GM18502 (cell line): ENCODE data around the gene CYP4F2.
"Not testable (repeated sequence)": the region's sequence is repeated elsewhere in the genome, so short reads cannot be mapped to it uniquely, and the experiment has no call there.

Experiments
- ATAC-seq: cut with Tn5 transposase; IDR thresholded peaks from one replicate; pipeline ENCODE4 v1.9.1; 2021; ENCODE audit warnings: mild to moderate bottlenecking; ENCODE audit not compliant: unreplicated experiment, poor library complexity

Gene CYP4F2

DNA sequence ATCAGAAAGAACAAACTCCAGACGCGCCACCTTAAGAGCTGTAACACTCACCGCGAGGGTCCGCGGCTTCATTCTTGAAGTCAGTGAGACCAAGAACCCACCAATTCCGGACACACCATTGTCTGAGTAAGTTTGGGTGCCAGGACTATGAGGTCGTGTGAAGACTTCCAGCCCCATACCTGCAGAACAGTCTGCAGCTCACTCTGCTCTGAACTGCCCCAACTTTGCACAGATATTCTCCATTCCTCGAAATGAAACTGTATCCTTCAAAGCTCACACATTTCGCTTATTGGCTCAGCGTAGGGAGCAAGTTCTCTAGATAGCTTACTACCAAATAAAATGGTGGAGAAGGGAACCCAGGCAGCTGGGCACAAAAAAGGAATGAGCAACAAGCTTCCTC, 2.6 kb upstream of the CYP4F2 start:
- no peak for ATAC-seq

DNA sequence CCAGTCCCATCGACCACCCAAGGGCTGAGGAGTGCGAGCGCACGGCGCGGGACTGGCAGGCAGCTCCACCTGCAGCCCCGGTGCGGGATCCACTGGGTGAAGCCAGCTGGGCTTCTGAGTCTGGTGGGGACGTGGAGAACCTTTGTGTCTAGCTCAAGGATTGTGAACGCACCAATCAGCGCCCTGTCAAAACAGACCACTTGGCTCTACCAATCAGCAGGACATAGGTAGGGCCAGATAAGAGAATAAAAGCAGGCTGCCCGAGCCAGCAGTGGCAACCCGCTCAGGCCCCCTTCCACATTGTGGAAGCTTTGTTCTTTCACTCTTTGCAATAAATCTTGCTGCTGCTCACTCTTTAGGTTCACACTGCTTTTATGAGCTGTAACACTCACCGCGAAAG, 2.2 kb upstream of the CYP4F2 start:
- ATAC-seq, result not testable (repeated sequence)

DNA sequence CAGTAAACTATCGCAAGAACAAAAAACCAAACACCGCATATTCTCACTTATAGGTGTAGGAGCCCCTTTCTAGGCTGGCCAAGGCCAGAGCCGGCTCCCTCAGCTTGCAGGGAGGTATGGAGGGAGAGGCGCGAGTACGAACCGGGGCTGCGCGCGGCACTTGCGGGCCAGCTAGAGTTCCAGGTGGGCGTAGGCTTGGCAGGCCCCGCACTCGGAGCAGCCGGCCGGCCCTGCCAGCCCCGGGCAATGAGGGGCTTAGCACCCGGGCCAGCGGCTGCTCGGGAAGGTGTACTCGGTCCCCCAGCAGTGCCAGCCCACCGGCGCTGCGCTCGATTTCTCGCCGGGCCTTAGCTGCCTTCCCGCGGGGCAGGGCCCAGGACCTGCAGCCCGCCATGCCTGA, 1.7 kb upstream of the CYP4F2 start:
- not testable (repeated sequence) for ATAC-seq

DNA sequence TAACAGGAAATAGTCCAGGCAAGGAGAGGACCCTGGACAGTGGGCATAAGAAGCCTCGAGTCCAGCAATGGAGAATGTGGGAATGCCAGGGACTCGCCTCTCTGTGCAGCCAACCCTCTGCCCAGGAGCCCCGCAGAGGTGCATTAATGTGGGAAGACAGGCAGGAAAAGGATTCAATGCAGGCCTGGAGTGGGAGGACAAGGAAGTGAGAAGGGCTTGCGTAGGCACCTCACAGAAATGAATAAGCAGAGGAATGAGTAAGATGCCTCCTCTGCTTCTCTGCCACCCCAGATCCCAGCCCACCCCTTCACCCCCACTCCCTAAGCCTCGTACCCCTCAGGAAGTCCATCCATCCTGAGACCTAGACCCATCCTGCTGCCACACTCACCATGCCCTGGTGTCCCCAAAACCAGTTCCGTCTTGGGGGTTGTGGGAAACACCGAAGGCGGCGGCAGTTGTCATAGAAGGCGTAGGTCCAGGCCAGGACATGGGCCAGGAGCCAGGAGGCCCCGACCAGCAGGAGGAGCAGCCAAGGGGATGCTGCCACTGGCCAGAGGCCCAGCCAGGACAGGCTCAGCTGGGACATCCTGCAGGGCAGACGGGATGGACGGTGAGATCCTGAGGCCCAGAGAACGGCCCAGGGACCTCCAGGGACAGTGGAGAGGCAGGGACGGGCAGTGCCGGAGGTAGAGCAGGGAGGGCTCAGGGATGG, 692 bp downstream of the CYP4F2 start:
- ATAC-seq, result no peak

DNA sequence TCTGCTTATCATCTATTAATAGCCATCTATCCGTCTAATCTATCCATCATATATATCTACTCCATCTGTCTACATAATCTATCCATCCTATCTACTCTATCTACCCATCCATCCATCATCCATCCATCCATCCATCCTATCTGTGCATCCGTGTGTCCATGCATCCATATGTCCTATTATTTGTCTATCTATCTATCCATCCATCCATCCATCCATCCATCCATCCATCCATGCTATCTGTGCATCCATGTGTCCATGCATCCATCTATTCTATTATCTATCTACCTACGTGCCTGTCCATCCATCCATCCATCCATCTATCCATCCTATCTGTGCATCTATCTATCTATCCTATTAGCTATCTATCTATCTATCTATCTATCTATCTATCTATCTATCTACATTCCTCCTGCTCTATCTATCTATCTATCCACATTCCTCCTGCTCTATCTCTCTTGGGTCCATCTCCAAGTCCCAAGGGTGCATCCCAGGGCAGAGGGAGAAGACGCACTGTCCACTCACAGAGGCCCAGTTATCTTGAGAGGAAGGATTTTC, 1.9 kb downstream of the CYP4F2 start:
- ATAC-seq, result no peak

DNA sequence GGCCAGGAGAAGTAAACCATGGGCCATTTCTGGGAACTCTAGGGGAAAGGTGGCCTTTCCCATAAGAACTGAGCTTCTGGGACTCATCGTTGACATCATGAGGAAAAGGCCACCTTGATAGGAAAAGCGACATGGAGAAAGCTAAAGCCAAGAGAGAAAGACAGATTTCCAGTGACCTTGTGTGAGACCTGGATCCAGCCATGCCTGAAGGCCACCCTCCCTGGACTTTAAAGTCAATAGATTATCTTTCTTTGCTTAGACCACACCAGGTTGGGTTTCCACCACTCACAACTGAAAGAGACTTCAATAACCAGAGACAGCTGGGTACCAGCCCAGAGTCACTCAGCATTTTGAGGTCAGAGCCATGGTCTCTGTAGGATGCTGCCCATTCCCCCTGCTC, 3.5 kb downstream of the CYP4F2 start:
- no peak for ATAC-seq

DNA sequence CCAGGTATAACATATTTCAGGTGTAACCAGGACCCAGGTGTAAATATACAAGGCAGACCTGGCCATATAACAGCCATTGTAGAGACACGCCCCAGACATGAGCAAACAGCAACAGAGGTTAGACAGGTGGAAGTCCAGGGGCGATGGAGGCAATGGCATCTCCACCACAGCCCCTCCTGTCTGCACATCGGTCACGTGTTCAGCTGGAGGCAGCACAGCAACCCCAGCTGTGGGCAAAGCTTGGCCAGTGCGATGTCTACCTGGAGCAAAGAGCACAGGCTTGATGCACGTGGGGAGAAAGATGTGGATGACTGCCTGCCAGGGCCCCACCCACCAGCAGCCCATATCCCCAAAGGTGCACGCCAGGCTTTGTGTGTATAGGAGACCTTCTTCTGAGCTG, 4.4 kb downstream of the CYP4F2 start:
- no peak for ATAC-seq

DNA sequence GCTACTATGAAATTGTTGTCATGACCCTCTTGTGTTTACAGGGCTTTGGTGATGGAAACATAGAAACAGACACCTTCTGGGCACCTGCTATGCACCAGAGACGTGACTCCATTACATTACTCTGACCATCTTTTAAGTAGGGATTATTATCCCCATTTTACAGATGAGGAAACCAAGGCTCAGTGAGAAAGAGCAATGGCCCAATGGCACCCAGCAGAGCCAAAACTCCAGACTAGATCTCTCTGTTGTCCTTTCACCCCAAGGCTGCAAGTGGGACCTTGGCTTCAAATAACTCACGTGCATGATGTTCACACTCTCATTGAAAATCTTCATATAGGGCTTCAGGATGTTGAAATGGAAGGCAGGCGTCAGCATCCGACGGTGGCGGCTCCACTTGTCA, 5.9 kb downstream of the CYP4F2 start:
- ATAC-seq, result no peak

DNA sequence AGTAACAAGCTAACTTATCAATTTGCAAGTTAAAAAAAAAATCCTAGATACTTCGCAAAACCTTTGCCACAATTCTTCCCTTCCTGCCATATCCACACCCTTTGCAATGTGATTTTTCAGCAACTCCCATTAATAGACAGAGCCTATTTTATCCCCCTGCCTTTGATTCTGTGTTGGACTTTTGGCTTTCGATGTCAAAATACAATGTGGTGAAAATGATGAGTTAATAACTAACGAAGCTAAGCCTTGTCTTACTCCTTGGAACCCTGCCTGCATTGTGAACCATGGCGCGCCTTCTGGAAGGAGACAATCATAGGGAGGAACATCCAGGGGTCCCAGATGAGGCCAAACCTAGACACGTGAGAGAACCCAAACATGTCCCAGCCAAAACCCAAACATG, 6.4 kb downstream of the CYP4F2 start:
- ATAC-seq, result no peak

DNA sequence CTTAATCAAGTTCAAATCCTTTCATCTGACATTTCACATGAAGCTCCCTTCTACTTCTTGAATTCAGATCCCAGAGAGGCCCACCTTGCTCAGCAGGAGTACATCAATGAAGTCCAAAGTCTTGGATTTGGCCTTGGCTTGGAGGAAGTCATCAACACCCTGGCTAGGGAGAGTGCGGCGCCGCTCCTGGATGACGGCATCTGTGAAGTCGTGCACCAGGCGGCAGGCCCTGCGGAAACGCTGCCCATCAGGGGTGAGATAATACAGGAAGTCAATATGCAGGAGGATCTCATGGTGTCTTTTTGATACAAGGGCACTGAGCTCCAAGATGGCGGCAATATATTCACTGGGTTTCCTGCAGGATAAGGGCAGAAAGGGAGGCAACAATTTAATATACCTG, 8.5 kb downstream of the CYP4F2 start:
- ATAC-seq, result not testable (repeated sequence)

DNA sequence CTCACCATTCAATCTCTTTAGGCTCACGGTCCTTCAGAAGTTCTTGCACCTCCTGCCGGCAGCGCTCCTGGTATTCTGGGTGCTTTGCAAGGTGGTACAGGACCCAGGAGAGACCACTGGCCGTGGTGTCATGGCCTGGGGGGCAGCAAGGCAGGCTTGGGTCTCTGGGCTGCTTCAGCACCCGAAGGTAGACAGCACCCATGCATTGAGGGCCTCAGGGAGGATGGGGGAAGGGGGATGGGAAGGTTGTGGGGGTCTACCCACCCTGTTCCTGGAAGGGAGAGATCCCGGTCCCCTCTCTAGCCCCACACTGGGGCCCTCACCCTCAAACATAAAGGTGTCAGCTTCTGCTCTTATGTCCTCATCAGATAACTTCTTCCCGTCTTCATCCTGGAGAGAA, 12.0 kb downstream of the CYP4F2 start:
- ATAC-seq, result no peak

DNA sequence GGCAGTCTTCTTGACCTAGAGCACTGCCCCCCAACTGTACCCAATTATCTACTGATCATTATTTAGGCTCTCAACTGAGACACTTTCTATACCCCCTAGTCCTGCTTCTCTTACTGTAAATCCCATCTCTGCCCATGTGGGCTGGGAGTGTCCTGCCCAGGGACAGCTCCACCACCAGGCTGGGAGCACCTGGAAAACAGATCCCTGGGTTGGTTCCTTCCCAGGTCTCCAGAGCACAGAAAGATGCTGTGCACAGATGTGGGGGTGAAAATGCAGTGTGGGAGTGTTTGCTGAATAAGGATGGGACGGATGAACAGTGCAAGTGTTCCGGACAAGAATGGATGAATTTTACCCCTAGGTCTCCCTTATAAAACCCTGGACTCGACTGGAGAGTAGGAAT, 12.7 kb downstream of the CYP4F2 start:
- ATAC-seq, result no peak

DNA sequence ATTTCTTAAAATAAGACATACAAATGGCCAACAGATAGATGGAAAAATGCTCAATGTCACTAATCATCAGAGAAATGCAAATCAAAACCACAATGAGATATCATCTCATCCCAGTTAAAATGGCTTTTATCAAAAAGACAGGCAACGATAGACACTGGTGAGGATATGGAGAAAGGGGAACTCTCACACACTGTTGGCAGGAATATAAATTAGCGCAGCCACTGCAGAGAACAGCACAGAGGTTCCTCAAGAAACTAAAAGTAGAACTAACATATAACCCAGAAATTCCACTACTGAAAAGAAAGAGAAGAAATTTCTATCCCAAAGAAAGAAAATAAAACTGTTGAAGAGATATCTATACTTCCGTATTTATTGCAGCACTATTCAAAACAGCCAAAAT, 14.5 kb downstream of the CYP4F2 start:
- not testable (repeated sequence) for ATAC-seq

DNA sequence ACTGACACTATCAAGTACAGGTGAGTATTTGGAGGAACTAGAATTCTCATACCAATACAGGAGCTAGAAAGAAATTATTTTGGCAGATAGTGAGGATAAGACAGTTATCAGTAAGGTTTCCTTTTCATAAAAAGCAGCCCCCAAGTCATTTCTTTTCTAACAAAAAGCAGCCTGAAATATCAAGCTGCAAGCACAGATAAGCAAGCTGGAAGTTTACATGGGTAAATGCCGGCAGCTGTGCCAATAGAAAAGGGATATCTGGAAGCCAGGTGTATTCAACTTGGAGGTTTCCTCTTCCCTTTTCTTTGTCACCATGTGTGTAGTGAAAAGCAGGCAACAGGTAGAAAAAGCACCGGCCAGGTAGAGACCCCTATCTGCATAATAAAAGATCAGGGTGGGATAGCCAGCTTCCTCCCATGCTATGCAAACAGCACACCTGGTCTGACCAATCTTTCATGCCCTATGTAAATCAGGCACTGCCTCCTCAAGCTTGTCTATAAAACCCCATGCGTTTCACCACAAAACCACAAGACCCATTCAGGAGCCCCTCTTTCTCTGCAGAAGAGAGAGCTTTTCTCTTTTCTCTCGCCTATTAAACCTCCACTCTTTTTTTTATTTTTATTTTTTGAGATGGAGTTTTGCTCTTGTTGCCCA, 22.9 kb downstream of the CYP4F2 start:
- no peak for ATAC-seq

DNA sequence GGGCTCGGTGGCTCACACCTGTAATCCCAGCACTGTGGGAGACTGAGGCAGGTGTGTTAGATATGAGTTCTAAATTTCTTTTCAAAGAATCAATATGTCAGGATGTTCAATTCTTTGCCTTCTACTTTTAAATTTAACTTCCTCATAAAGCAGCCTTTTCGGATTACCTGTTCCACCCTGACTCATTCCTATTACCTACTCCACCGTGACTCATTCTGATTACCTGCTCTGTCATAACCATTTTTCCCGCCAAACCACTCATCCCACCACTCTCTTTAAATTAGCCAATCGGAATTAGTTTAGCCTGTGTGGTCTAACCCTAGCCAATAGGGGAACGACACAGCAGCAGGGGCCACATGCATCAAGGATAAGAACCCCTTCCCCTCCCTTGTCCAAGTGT, 24.1 kb downstream of the CYP4F2 start:
- not testable (repeated sequence) for ATAC-seq

DNA sequence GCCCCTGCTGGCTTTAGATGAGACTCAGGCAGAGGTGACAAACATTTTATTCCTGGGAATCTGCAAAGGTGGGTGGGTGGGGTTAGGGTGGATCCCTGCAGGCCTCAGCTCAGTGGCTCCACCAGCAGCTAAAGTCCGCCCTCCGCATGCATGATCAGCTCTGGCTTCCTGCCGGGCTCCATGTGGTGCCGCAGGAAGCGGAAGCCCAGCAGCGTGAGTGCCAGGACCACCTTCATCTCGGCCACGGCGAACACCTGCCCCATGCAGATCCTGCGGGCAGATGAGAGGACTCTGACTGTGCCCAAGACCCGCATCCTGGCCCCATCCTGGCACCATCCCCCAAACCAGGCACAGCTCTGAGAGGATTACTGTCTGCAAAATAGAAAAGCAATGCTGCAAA, 26.3 kb downstream of the CYP4F2 start:
- no peak for ATAC-seq

DNA sequence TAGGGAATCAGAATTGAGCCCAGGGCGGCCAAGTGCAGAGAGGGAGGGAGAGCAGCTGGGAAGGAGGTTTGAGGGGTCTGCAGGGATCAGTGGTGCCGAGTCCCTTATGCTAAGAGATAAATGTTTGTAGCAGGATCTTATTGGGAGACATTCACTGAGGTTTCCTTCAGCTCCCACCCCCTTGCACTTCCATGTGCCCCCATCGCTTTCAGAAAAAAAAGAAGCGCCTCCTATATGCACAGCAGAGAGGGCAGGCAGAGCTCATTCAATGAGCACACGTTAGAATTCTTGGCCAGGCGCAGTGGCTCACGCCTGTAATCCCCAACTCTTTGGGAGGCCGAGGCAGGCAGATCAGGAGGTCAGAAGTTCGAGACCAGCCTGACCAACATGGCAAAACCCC, 28.0 kb downstream of the CYP4F2 start:
- ATAC-seq, result no peak

DNA sequence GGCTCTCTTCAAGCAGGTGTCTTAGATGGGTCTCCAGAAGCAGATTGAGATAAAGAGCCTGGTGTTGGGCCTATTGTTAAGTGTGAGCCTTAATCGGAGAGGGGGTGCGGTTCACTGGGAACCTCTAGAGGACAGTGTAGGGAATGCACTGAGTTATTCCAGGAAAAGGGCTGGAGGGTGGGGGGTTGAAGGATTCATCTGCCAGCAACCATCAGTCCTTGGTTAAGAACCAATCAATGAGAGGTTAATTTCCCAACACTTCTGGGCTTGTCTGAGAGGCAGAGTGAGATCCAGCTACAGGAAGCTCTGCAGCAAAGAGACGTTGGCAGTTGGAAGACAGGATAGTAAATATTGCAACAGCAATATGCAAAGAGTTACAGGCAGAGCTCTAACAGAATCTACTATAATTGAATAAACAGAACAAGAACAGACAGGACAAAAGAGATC, 28.7 kb downstream of the CYP4F2 start:
- no peak for ATAC-seq

DNA sequence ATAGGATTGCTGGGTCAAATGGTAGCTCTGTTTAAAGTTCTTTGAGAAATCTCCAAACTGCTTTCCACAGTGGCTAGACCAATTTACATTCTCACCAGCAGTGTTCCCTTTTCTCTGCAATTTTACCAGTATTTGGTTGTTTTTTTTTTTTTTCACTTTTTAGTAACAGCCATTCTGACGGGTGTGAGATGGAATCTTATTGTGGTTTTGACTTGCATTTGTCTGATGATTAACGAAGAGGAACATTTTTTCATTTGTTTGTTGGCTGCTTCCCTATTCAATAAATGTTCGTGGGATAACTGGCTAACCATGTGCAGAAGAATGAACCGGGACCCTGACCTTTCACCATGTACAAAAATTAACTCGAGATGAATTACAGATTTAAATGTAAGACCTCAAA, 31.2 kb downstream of the CYP4F2 start:
- no peak for ATAC-seq

DNA sequence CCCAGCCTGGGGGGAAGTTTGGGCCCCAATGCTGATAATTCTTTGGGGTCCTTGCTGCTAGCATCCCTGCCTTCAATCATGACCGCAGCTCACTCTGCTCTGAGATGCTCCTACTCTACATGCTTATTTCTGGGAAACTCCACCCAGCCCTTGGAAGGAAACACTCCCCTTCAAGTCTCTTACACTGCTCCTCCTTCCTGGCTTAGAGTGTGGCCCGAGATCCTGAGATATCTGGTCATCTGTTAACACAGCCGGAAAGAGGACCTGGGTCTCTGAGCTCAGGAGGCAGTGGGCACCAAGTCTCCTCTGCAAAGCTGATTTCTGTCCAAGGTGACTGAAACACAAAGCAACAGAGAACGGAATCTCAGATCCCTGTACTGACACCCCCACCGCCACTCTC, 33.0 kb downstream of the CYP4F2 start:
- ATAC-seq, result no peak

DNA sequence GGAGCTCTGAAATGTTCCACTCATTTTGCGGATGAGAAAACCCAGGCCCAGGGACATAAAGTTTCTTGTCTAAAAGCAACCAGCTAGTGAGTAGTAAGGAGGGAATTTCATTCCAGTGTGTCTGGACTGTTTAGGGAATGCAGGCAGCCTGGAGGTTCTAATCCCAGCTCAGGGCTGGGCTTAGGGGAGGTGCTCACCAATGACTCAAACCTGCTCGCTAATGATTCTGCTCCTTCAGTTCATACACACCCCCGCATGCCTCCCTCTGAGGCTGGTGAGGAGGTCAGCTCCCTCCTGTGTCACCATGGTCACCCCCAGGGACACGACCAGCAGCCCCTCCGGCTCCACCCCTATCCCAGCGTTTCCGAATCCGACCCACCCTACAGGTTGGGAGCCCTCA, 34.6 kb downstream of the CYP4F2 start:
- ATAC-seq, result no peak

DNA sequence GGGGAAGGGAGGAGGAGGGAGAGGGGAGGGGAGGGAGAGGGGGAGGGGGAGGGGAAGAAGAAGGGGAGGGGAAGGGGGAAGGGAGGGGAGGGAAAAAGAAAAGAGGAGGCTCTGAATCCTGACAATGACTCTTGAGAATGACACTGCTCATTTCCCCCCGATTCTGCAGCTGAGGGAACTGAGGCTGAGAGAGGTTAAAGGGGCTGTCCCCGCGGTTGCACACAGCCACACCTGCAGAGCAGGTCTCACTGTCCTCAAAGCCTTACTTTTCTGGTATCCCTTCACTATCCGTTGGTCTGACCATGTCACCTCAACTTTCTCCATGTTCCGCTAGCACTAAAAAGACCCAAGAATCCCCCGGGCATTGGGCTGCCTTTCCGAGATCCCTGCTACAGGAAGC, 35.4 kb downstream of the CYP4F2 start:
- no peak for ATAC-seq
